GM06990 (cell line): ENCODE data around the gene C1orf174.
A peak's percentile ranks its signal among the peaks of the same experiment; 100 is the strongest.

Experiments
- DNase-seq: peaks from one replicate; pipeline ENCODE4 v3.0.0-alpha.2; 2011; ENCODE audit not compliant: insufficient read length; ENCODE audit errors: extremely low read depth
- H3K27me3 ChIP-seq: replicated peaks from 2 replicates; pipeline ENCODE4 v1.6.0; 2011; ENCODE audit warnings: low read length; ENCODE audit not compliant: control insufficient read depth, insufficient read depth
- H3K36me3 ChIP-seq: 2 replicates; pipeline ENCODE4 v1.5.1; 2011; ENCODE audit warnings: low read length; ENCODE audit not compliant: control insufficient read depth, insufficient read depth
- H3K4me3 ChIP-seq: replicated peaks from 2 replicates; pipeline ENCODE4 v1.5.1; 2011; ENCODE audit warnings: low read depth, mild to moderate bottlenecking, control low read depth, low read length
- TF ChIP-seq, protein P1 (sequence below): IDR thresholded peaks from 2 replicates; pipeline ENCODE4 v1.5.1; 2011; ENCODE audit warnings: low read length, control low read depth, mild to moderate bottlenecking, inconsistent platforms; ENCODE audit not compliant: insufficient read depth, poor library complexity, severe bottlenecking

Gene C1orf174

DNA sequence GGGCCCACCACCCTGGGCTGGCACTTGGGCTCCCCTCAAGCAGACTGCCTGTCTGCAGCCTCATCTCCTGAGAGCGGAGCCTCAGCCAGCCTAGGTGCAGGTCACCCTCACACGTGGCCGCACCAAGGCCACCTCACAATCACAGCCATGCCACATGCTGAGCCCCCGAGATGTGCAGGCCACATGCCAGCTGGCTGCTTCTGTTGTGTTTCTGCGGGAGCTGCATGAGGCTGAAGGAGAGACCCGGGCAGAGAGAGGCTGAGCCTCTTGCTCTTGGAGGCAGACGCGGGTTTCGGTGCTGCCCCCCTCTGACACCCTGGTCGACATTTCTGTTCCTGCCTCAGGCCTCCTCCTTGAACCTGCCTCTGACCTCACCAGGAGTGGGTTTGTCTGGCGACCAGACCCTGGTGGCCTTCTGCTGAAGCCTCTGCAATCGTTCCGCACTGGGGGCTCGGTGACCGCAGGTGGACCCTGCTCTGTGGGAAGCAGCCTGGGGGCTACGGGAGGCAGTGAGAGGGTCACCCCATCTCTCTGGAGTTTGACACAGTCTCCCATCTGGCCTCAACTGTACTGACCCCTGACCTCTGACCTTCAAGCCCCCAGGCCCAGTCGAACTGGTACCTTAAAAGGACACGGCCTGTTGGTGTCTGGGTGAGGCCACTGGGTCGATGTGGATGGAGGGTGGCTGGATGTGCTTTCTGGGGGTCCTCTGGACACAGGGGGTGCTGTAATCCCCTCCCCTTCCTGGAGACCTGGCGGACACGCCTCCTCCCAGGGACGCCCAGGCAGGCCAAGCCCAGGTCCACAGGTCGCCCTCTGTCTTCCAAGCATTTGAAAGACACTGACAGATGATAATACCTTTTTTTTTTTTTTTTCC, 13.0 kb upstream of the C1orf174 start:
- Histone ChIP-seq H3K27me3 (no peaks in the 10 kb centered on the region), H3K36me3 (no peaks in the 10 kb centered on the region), H3K4me3 (no peak overlapping the region)
- DNase-seq = no peak
- TF ChIP-seq, protein P1, sequence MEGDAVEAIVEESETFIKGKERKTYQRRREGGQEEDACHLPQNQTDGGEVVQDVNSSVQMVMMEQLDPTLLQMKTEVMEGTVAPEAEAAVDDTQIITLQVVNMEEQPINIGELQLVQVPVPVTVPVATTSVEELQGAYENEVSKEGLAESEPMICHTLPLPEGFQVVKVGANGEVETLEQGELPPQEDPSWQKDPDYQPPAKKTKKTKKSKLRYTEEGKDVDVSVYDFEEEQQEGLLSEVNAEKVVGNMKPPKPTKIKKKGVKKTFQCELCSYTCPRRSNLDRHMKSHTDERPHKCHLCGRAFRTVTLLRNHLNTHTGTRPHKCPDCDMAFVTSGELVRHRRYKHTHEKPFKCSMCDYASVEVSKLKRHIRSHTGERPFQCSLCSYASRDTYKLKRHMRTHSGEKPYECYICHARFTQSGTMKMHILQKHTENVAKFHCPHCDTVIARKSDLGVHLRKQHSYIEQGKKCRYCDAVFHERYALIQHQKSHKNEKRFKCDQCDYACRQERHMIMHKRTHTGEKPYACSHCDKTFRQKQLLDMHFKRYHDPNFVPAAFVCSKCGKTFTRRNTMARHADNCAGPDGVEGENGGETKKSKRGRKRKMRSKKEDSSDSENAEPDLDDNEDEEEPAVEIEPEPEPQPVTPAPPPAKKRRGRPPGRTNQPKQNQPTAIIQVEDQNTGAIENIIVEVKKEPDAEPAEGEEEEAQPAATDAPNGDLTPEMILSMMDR = no peak

- TF ChIP-seq, protein P1 = no peak
- Histone ChIP-seq H3K4me3 (no peak overlapping the region), H3K36me3 (no peaks in the 10 kb centered on the region), H3K27me3 (no peaks in the 10 kb centered on the region)
- DNase-seq = no peak
These were observed 12.1 kb upstream of the C1orf174 start for GRCh38 chr1:3911981-3912808.

DNA sequence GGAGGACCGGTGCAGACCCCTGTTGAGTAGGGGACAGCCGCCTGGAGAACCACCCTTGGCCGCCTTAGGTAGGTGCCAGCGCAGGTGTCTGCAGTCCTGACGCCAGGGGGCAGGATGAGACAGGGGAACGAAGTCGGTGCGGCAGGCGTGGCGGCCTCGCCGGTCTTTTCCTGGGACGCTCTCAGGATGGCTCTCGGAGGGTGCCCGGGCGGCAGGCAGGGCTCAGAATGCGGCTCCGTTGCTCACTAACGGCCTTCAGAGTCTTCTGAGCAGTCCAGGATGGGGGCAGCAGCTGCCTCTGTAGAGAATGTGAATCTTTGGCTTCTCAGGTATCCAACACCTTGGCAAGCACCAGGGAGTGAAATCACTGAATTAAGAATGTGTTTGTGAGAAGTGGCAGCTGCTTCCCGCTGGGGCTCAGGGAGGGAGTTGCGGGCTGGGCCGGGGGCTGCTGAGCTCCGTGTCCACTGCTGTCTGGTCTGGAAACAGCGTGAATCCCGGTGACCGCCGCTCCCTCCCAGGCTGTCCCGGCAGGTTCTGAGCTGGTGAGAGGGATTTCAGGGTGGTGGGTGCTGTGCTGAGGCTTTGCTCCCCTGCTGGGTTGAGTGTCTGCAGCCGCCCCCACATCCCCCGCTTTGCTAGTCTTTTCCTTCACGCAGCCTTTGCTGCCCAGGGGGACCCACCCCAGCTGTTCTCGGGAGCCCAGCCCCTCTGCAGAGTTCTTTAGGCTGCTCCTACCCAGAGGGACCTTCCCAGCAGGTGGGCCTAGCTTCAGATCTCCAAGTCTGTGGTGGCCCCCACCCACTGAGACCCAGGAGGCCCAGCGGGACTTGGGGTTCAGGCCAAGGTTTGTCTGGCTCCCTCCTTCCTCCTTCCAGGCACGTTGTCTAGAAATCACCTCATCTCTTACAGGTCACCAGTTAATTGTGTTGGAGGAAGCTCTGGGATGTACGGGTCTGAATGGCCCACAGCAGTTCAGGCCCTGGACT, 11.1 kb upstream of the C1orf174 start:
- Histone ChIP-seq H3K27me3 (no peaks in the 10 kb centered on the region), H3K4me3 (no peak overlapping the region), H3K36me3 (no peaks in the 10 kb centered on the region)
- DNase-seq = peak; percentile 62
- TF ChIP-seq, protein P1 = peak; percentile 91

GRCh38 chr1:3910049-3910731, 10.1 kb upstream of the C1orf174 start:
- H3K36me3 ChIP-seq = no peaks in the 10 kb centered on the region
- no peaks in the 10 kb centered on the region for H3K27me3 ChIP-seq
- DNase-seq = no peak
- TF ChIP-seq, protein P1 = no peak
- no peak overlapping the region for H3K4me3 ChIP-seq

DNA sequence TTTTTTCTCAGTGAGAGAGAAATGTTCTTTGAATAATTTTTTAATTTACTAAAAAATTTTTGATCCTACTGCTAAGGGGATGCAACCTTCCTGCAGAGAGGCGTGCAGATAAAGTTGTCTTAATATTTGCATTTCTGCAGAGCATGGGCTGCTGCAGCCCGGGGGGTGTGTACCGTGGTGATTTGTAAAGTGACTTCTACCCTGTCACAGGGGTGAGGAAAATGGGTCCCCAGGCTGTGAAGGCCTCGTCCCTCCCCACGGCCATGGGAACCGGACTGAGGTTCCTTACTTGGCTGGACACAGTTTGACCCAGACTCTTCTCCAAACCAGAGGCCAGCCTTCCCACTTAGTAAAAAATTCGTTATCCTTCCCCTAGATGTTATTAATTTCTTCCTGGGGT, 9.5 kb upstream of the C1orf174 start:
- Histone ChIP-seq H3K36me3 (no peaks in the 10 kb centered on the region), H3K27me3 (no peaks in the 10 kb centered on the region), H3K4me3 (no peak overlapping the region)
- DNase-seq = no peak
- TF ChIP-seq, protein P1 = no peak
